GM18858 (cell line): Measurements from ENCODE around the gene BCAS4.
"Not testable (repeated sequence)": the region's sequence is repeated elsewhere in the genome, so short reads cannot be mapped to it uniquely, and the experiment has no call there.

Experiments
- ATAC-seq: cut with Tn5 transposase; IDR thresholded peaks from one replicate; pipeline ENCODE4 v1.9.1; 2021; ENCODE audit not compliant: unreplicated experiment

Gene BCAS4

GRCh38 chr20:50794846-50795634, at the start of gene BCAS4:
TSS of gene BCAS4 (plus strand) at chr20:50795061. CDS start at chr20:50795084, 23 bp downstream.
- ATAC-seq, result peak; percentile 42

GRCh38 chr20:50745634-50746137, 49.2 kb upstream of the BCAS4 start:
- no peak for ATAC-seq

DNA sequence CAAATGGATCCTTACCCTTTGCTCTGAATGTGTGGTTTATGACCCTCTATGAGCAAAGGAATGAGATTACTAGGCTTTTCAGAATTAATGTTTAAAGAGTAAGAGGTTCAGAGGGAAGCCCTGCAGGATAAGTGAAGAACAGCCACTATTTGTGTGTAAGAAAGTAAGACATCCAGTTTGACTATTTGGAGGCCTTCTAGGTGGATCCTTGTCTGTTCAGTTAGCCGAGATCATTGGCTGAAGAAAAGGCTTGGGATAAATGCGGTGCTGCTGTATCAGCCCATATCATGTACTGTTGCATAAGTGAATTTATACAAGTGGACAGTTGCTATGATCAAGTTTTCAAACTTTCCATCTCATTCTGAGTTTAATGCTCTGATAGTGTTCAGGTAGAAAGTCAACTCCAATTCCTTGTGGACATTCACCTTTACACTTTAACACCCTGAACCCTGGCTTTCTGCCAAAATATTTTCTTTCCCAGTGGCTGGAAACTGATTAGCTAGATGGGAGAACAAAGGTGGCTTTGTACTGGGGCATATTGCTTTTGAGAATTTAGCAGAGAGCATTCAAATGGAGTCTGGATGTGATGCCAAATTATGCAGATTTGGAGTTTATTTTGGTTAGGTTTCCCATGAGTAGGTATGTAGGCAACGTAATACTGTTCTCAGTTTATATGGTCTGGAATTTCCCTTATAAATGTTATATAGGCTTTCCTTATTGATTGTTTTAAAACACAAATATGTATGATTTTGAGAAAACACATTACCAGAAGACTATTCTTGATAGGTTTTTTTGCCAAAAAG, 48.5 kb upstream of the BCAS4 start:
- ATAC-seq, result no peak

DNA sequence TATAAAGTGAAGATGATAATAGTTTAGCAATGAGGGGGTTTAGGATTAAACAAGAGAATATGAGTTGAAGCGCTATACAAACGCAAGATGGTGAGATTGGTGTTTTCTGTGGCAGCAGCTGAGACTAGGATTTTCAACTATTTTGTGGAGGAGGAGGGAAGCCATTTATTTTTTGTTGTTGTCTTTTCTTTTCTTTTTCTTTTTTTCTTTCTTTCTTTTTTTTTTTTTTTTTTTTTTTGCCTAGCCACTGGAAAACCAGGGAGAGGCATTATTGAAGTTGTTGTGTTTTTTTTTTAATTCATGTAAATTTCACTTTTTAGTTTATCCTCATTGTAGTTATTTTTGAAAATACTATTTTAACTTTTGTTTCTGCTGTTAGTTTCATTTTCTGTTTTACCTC, 47.6 kb upstream of the BCAS4 start:
- ATAC-seq, result no peak

- ATAC-seq, result no peak
Measured at GRCh38 chr20:50750145-50750671, 44.7 kb upstream of the BCAS4 start.

DNA sequence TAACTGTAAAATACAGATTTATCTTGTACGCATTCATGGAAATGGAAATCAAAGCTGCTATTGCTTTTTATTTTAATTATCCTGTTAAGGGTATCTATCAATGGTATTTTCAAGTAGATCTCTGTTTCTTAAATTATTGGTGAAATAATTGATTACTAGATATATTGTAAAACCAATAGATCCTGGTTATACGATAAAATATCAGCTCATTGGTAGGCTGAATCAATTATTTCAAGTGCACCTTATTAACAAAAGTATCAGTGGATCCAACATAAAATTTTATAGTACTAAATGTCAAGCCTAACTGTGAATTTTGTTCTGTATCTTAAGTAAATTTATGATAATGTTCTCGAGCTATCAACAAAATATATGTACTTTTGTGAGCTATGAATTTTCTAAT, 41.7 kb upstream of the BCAS4 start:
- no peak for ATAC-seq

DNA sequence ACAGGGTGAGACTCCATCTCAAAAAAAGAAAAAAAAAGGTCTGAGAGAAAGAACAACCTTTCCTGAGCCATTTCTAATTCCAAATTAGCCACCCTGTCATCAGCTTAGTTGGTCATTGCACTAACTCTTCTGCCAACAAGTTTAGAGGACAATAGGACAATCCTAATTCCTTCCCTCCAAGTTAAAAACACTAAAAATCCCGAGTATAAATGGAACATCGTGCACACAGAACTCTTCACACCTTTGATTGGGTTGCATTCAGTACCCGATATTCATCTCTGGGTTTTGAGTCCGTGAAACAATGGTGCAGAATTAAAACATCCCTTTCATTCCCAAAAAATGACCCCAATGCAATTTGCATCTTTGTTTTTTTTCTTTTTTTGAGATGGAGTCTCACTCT, 40.4 kb upstream of the BCAS4 start:
- no peak for ATAC-seq

- ATAC-seq, result no peak
Measured at GRCh38 chr20:50756447-50756846, 38.4 kb upstream of the BCAS4 start.

DNA sequence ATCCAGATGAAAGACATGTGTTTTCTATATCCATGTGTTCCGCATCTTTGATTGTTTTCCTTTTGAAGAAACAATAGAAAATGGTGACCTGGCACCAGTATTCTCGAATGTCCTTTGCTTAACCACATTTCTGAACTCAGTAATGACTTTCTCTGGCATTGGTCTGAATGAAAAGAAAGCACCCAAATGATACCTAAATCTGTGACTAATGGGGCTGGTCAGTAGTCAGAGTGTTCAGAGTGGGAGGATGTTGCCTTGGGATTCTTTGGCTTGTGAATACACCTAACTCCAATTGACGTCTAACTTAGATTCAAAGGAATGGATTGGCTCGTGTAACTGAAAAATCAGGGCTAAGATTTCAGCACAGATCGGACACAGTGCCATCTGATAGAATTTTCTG, 36.4 kb upstream of the BCAS4 start:
- ATAC-seq, result no peak

- ATAC-seq, result no peak
Measured at GRCh38 chr20:50758992-50759391, 35.9 kb upstream of the BCAS4 start.

GRCh38 chr20:50759678-50760077, 35.2 kb upstream of the BCAS4 start:
- no peak for ATAC-seq

DNA sequence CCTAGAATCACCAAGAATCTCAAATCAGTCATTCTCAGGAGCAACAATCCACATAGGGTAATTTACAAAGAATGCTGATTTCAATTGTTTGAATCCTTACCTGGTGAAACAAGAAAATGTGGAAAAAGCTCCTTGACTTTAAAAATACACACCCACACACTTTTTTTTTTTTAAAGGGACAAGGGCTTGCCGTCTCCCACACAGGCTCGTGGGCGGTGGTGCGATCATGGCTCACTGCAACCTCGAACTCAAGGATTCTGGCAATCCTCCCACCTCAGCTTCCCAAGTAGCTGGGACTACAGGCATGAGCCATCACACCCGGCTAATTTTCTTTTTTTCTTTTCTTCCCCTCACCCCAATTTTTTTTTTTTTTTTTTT, 32.8 kb upstream of the BCAS4 start:
- no peak for ATAC-seq

GRCh38 chr20:50762435-50763220, 32.2 kb upstream of the BCAS4 start:
- no peak for ATAC-seq

DNA sequence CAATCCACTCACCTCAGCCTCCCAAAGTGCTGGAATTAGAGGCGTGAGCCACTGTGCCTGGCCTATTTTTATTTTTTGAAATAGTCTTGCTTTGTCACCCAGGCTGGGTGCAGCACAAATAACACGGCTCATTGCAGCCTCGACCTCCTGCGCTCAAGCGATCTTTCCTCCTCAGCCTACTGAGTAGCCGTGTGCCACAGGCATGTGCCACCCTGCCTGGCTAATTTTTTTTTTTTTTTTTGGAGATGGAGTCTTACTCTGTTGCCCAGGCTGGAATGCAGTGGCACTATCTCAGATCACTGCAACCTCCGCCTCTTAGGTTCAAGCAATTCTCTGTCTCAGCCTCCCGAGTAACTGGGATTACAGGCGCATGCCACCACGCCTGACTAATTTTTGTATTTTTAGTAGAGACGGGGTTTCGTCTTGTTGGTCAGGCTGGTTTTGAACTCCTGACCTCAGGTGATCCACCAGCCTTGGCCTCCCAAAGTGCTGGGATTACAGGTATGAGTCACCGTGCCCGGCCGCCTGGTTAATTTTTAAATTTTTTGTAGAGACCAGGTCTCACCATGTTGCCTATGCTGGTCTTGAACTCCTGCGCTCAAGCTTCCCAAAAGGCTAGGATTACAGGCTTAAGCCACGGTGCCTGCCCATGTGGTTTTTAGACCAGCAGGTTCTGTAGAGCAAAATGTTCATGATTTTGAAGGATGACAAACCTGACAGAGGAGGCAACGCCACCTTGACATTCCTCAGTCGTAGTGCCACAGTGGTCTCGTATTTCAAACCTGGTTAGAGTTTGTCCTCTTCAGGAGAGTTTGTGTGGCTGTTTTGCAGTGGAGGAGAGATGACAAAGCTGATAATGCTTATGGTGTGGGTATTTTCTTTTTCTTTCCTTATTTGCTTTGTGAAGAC, 31.1 kb upstream of the BCAS4 start:
- ATAC-seq, result not testable (repeated sequence)

GRCh38 chr20:50765251-50765650, 29.6 kb upstream of the BCAS4 start:
- ATAC-seq, result not testable (repeated sequence)

GRCh38 chr20:50765674-50766073, 29.2 kb upstream of the BCAS4 start:
- no peak for ATAC-seq

GRCh38 chr20:50766955-50767809, 27.7 kb upstream of the BCAS4 start:
- not testable (repeated sequence) for ATAC-seq

DNA sequence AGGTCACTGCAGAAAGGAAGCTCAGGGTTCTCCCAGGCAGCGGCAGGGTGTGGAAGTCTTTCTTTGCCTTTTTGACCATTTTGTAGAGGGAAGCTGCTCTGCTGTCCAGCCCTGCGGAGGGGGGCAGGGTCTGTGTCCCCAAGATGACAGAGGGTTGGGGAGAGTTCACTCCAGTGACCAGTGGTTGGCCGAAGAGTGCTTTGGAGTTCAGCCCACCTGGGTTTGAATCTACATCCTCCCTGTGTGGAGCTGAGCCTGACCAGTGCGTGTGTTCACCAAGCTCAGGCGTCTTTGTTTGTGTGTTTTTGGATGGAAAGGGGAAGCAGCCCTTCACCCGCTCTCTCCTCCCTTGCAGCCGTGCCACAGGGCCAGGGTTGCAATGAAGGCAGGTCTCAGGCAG, 25.9 kb upstream of the BCAS4 start:
- ATAC-seq, result not testable (repeated sequence)

GRCh38 chr20:50769551-50770085, 25.2 kb upstream of the BCAS4 start:
- not testable (repeated sequence) for ATAC-seq
